MCF 10A (cell line): ENCODE measurements around the gene ADARB1. TPM values are rescaled to one million over a fixed set of nuclear protein-coding genes. Genes with fewer than 3 reads are reported as not detected.
A peak's percentile ranks its signal among the peaks of the same experiment; 100 is the strongest.

Source experiments
- BruUV-seq: library from RNA; stranded (reverse); fragments of 400-500 nt; replicated peaks from 2 replicates; lab custom pipeline; 2021; lab: Mats Ljungman, UMichigan
- CTCF ChIA-PET: fragments of 300-600 bp; sonication (Branson Sonifier 250); formaldehyde crosslinking; extraction: SDS; loops from one replicate; lab custom pipeline; 2021; ENCODE audit warnings: antibody characterized with exemption, inconsistent platforms; lab: Yijun Ruan, JAX
- POLR2A ChIA-PET: fragments of 300-600, 350-650 bp; sonication (Branson Sonifier 250); formaldehyde crosslinking; extraction: SDS; loops from one replicate; lab custom pipeline; 2020; ENCODE audit warnings: antibody characterized with exemption, inconsistent platforms; lab: Yijun Ruan, JAX
- DNase-seq: peaks from one replicate; pipeline ENCODE4 v3.0.0-alpha.2; 2018; ENCODE audit not compliant: unreplicated experiment
- H3K27ac Mint-ChIP-seq: one replicate; pipeline ENCODE4 v1.8.0; 2022; ENCODE audit warnings: mild to moderate bottlenecking, low read depth, mixed read lengths; ENCODE audit not compliant: unreplicated experiment
- H3K27me3 Mint-ChIP-seq: one replicate; pipeline ENCODE4 v1.8.0; 2022; ENCODE audit warnings: mixed read lengths; ENCODE audit not compliant: insufficient read depth, unreplicated experiment
- H3K36me3 Mint-ChIP-seq: one replicate; pipeline ENCODE4 v1.8.0; 2022; ENCODE audit warnings: mild to moderate bottlenecking, moderate library complexity, mixed read lengths; ENCODE audit not compliant: insufficient read depth, unreplicated experiment
- H3K4me1 Mint-ChIP-seq: one replicate; pipeline ENCODE4 v1.8.0; 2022; ENCODE audit warnings: mixed read lengths; ENCODE audit not compliant: insufficient read depth, unreplicated experiment
- H3K4me3 Mint-ChIP-seq: one replicate; pipeline ENCODE4 v1.8.0; 2022; ENCODE audit warnings: mild to moderate bottlenecking, moderate library complexity, mixed read lengths; ENCODE audit not compliant: unreplicated experiment
- H3K9me3 Mint-ChIP-seq: one replicate; pipeline ENCODE4 v1.8.0; 2022; ENCODE audit warnings: mixed read lengths; ENCODE audit not compliant: unreplicated experiment
- intact Hi-C: fragments of 100-400 bp; cut with micrococcal nuclease; formaldehyde crosslinking; loops from 2 replicates; pipeline ENCODE4 v1.14.1; 2022
- total RNA-seq: library from RNA; stranded (reverse); gene quantifications from 2 replicates; pipeline ENCODE4 v1.2.3, GENCODE V29; 2022
- TF ChIP-seq, protein P1 (sequence below): fragments of 200-600 bp; IDR thresholded peaks from one replicate; pipeline ENCODE4 v1.8.0; 2022; ENCODE audit warnings: antibody characterized with exemption, mild to moderate bottlenecking; ENCODE audit not compliant: unreplicated experiment

The ADARB1 gene
- total RNA-seq, 1 experiment from 2014 or later = 19.4 TPM

DNA sequence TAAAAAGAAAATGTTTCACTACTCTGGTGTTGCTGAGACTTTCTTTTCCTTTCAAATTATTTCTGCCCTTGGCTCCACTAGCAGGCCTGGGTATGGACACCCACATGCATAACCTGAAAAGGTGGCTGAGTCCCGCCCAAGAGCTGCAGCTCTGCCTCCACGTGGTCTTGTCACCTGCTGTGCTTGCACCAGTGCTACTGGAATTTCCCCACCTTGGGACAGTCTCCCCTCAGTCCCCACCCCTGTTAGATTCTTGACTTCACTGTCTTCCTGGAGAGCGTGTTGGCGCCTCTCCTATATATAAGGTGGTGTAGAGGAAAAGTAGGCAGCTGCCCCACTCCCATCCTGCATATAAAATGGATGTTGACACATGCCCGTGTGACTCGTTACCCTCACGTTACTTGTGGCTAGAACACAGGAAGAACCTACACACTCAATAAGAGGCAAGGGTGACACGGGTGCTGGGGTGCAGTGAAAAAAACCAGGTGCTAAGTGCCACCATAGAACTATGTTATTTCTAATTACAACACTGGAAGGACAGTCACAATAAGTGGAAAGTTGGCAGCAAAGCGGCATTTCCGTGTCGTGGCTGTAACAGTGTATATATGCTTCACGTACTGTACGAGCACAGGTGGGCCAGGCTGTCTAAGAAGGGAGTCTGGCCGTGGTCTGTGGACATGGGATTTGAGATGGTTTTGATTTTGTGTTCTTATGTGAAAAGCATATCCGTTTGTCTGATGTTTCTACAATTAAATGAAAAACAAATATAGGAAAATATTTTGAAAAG lies 152.4 kb downstream of the ADARB1 start:
- TF ChIP-seq, protein P1, sequence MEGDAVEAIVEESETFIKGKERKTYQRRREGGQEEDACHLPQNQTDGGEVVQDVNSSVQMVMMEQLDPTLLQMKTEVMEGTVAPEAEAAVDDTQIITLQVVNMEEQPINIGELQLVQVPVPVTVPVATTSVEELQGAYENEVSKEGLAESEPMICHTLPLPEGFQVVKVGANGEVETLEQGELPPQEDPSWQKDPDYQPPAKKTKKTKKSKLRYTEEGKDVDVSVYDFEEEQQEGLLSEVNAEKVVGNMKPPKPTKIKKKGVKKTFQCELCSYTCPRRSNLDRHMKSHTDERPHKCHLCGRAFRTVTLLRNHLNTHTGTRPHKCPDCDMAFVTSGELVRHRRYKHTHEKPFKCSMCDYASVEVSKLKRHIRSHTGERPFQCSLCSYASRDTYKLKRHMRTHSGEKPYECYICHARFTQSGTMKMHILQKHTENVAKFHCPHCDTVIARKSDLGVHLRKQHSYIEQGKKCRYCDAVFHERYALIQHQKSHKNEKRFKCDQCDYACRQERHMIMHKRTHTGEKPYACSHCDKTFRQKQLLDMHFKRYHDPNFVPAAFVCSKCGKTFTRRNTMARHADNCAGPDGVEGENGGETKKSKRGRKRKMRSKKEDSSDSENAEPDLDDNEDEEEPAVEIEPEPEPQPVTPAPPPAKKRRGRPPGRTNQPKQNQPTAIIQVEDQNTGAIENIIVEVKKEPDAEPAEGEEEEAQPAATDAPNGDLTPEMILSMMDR = no peak
- H3K27me3 Mint-ChIP-seq = peaks cover 5% of the 10 kb centered on the region
- H3K4me3 Mint-ChIP-seq = no peak overlapping the region
- H3K4me1 Mint-ChIP-seq = peaks cover 11% of the 10 kb centered on the region
- peaks cover 5% of the 10 kb centered on the region for H3K36me3 Mint-ChIP-seq
- H3K9me3 Mint-ChIP-seq = no peaks in the 10 kb centered on the region
- intact Hi-C loops = no loop called here
- DNase-seq = no peak
- no peak overlapping the region for H3K27ac Mint-ChIP-seq
- ChIA-PET POLR2A (interaction anchor here (1.9 kb wide), 1 partner anchor 15 kb away, joined by 5 read pairs; no protein-coding TSS in a partner anchor), CTCF (interaction anchor here (0.6 to 1.1 kb wide), 3 partner anchors 15 to 75 kb away, joined by 3 read pairs; no protein-coding TSS in a partner anchor)
- no TSS peak for BruUV-seq

DNA sequence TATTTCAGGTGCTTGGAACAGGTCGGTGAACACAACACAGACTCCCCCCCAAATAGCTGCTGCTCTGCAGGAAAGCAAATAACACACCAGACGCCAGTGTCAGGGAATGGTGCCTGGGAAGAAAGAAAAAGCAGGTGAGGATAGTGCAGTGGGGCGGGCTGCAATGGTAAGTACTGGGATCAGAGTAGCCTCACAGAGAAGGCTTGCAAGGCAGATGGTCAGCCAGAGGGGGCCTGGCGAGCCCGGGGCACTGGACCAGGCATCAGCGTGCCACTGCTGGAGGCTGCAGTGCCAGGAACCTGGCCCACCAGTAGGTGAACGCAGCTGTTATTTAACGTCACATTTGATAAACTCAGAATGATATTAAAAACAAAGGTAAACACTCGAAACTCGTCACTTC lies 153.4 kb downstream of the ADARB1 start:
- Mint-ChIP-seq H3K9me3 (no peaks in the 10 kb centered on the region), H3K4me1 (peaks cover 11% of the 10 kb centered on the region), H3K4me3 (no peak overlapping the region), H3K27ac (no peak overlapping the region), H3K36me3 (peaks cover 5% of the 10 kb centered on the region), H3K27me3 (peaks cover 11% of the 10 kb centered on the region)
- CTCF ChIA-PET = interaction anchor here (1.1 kb wide), 1 partner anchor 16 kb away, joined by 3 read pairs; no protein-coding TSS in a partner anchor
- intact Hi-C loops = no loop called here
- DNase-seq = no peak
- TF ChIP-seq, protein P1 = no peak
- POLR2A ChIA-PET = interaction anchor here (0.9 to 1.9 kb wide), 3 partner anchors 14 to 98 kb away, joined by 3 to 5 read pairs (median 4); no protein-coding TSS in a partner anchor
- BruUV-seq = no TSS peak

DNA sequence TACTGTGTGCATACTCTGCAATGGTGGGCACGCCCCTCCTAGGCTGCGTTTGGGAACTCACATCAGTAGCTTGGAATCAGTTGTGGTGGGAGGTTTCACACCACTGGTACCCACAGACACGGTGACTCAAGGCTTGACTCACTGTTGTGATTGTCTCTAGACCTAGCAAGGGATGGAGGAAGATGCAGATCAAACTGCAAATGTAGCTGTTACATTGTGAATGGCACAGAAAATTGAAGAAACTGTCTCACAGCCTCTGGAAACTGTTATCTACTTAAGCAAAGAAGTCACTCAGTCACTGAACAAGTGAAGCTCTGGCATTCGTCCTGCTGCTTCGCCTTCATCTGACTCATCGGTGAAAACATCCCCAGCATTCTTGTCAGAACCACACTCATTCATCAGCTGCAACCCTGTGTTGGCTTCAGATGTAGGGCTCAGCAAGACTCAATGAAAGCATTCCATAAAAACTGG lies 153.8 kb downstream of the ADARB1 start:
- TF ChIP-seq, protein P1 = no peak
- Mint-ChIP-seq H3K9me3 (no peaks in the 10 kb centered on the region), H3K27ac (no peak overlapping the region), H3K36me3 (peaks cover 5% of the 10 kb centered on the region), H3K27me3 (peaks cover 11% of the 10 kb centered on the region), H3K4me3 (no peak overlapping the region), H3K4me1 (peaks cover 11% of the 10 kb centered on the region)
- BruUV-seq = no TSS peak
- intact Hi-C loops = no loop called here
- ChIA-PET POLR2A (interaction anchor here (0.9 to 1.9 kb wide), 3 partner anchors 14 to 99 kb away, joined by 3 to 5 read pairs (median 4); no protein-coding TSS in a partner anchor), CTCF (no interaction called here)
- peak; percentile 81 for DNase-seq

DNA sequence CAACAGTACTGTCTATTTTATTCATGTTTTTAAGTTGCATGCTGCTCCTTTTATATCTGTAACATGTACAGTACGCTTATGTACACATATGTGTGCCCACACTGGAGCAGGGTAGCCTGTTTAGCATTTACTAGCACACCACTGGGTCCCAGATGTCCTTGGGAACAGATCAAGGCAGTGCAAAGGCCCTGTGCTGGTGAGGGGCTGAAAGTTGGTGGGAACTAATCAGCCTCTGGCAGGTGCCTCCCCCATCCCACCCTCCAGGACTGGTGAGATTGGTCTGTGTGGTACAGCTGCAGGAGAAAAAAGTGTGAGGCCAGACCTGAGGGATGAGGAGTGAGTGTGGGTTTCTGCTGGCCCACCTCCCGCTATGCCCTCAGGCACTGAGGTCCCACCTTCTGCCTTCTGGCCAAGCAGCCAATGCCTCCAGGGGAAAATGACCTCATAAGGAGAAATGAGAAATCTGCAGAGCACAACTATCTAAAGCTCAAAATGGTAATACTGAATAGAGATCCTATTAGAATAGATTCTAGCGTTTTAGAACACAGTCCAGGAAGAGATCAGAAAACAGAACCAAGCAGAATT lies 154.4 kb downstream of the ADARB1 start:
- CTCF ChIA-PET = no interaction called here
- peaks cover 11% of the 10 kb centered on the region for H3K27me3 Mint-ChIP-seq
- intact Hi-C loops = no loop called here
- H3K4me1 Mint-ChIP-seq = peaks cover 11% of the 10 kb centered on the region
- H3K4me3 Mint-ChIP-seq = no peak overlapping the region
- TF ChIP-seq, protein P1 = no peak
- H3K27ac Mint-ChIP-seq = no peak overlapping the region
- POLR2A ChIA-PET = interaction anchor here (0.9 to 1.9 kb wide), 3 partner anchors 13 to 99 kb away, joined by 3 to 5 read pairs (median 4); no protein-coding TSS in a partner anchor
- DNase-seq = no peak
- peaks cover 3% of the 10 kb centered on the region for H3K36me3 Mint-ChIP-seq
- no TSS peak for BruUV-seq
- no peaks in the 10 kb centered on the region for H3K9me3 Mint-ChIP-seq
